ENCODE data around the gene CSNK2A1. TPM values are rescaled to one million over a fixed set of nuclear protein-coding genes. Genes with fewer than 3 reads are reported as not detected.

CSNK2A1 gene
- total RNA-seq, 1 donor from 2014 or later: 128 TPM

DNA sequence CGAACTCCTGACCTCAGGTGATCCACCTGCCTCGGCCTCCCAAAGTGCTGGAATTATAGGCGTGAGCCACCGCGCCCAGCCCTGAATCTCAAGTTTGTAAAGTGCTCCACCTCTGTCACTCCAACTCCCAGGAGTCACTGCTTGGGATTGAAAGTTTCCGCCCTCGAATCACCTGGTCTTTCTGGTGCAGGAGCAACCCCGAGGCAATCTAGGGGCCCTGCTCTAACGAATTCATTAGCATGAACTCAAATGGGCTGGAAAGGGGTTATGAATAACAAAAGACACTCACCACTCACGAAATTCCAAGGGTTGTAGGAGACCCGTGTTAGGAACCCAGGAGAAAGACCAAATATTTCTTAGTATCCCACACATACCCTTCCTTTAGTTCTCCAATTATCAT lies 109.4 kb downstream of the CSNK2A1 start:
- intact Hi-C loops (cut with micrococcal nuclease): no loop called here

DNA sequence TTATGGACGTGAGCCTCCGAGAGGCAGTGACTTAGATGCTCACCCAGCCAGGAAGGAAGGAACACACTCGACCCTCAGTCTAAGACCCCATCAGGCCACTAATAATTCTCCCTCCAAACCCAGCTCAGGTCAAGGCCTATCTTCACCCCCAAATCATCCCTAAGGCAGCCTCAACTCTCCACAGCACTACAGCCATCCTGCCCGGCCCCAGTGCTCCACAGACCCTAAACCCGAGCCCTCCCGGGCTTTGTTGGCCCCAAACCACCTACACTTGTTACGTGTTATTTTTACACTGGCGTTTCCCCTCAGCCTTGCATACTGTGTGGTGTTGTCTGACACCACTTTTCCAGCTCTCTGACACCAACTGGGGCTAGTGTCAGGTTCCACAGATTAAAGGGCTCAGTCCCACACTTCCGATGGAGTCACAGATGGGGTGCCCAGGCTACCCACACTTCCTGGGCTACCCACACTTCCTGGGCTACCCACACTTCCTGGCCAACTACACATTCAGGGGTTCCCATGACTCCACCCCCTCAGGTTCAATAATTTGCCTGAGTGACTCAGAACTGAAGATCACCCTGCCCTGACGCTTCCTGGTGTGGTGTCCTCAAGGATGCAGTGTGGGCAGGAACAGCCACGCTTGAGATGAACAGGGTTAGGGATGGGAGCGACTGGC lies 110.2 kb downstream of the CSNK2A1 start:
- intact Hi-C loops (cut with micrococcal nuclease): loop anchor here (1.0 kb wide), 1 partner anchor 25 kb away; the partner anchor contains the start of gene RBCK1

DNA sequence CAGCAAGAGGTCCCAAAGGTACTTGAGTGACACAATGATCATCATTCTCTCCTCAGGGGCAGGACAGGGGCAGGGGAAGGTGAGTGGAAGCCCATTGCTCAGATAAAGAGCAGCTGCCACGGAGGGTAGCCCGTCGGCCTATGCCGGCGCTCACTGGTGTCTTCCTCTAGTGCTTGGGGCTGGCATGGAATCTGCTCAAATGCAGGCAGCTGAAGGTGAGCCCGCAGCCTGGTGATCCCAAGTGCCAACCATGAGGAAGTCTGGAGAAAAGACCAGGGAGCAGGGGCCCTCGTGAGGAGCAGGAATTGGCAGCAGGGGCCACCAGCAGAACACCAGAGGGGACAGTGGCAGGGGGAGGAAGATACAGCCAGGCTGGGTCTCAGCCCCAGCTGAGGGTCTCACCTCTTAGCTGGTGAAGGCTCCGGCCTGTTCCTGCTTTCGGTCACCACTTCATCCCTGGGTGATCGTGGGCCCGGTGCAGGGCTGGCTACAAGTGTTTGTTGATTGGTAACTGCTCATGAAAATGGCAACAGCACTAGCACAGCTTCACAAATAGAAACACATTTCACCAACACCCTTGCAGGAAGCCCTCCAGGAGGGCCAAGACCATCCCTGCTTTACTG lies 110.8 kb downstream of the CSNK2A1 start:
- intact Hi-C loops (cut with micrococcal nuclease): loop anchor here (1.0 kb wide), 1 partner anchor 24 kb away; the partner anchor contains the start of gene RBCK1

DNA sequence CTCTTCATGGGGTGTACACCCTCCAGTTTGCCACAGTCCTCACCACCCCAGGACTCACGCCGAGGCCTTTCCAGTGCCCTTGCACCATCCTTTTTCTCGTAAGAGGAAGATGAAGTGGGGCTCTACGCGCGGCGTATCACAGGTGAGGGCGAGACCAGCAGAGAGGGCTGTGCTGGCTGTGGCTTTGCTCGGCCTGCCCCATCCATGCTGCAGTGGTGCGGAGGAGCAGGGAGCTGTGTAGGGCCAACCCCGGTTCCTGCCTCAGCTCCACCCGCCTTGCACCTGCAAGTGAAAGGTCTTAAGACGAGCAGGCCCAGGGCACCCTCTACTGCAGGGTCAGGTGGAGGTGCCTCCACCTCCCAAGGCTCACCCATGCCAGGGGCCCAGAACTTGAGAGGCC lies 111.4 kb downstream of the CSNK2A1 start:
- intact Hi-C loops (cut with micrococcal nuclease): no loop called here

DNA sequence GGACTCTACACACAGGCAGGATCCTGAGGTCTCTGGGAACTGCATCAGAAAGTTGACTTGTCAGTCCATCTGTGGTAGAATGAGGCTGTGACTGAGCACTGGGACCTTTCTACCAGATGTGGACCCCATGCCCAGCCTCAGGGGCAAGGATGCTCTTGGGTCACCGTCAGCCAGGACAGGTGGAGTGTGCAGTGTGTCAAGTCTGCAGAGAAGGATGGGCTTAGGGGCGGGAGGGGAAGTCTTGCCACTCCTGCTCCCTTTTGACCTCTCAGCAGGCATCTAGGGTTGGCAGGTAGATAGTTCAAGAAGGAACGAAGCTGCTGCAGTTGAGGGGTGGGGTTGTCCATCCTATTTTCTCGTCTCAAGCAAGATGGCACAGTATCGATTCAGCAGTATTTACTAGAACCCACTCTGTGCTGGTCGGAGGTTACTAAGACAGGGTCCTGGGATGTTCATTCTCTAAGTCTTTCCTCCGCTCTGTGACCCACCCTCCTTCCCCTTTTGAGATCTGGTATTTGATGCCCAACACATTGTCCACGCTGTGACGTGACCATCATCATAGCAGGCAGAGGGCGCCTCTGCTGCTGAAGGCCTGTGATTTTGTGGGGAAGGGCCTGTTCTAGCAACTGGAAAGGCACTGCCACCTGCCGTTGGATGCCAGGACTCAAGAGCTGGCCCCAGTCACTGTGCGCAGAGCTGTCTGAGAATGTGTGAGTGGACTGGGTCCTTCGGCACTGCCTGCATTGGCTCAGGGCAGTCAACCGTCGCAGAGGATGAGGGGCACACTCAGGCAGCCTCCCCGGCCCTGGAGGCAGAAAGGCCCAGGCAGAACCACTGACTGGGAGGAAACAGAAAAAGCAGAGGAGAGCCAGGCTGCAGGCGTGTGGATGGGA lies 112.3 kb downstream of the CSNK2A1 start:
- intact Hi-C loops (cut with micrococcal nuclease): loop anchor here (1.0 kb wide), 1 partner anchor 77 kb away; no protein-coding TSS in a partner anchor

DNA sequence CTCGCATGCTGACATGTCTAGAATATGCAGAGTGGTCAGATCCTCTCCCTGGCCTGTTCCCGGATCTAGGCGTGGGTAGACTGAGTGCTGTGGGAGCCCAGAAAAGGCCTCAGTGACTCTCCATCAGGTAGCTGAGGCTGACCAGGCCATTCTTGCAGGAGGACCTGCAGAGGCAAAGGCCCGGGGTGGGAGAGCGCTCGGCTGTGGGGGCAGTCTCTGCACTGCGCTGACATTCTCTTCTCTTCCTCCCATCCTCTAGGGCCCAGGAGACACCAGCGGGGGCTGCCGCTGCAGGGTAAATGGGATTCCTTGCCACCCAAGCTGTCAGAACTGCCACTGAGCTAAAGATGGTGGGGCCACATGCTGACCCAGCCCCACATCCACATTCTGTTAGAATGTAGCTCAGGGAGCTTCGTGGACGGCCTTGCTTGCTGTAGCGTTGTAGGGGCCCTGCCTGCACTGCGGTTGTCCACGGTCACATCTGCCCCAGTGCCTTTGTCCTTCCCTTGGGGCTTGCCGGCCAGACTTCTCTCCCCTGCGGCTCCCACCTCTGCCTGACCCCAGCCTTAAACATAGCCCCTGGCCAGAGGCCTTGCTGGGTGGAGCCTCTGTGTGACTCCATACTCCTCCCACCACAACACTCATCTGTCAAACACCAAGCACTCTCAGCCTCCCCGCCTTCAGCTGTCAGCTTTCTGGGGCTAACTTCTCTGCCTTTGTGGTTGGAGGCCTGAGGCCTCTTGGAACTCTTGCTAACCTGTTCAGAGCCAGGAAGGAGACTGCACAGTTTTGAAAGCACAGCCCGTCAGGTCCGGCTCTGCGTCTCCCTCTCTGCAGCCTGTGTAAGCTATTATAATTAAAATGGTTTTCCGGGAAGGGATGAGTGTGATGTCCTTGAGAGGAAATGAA lies 113.2 kb downstream of the CSNK2A1 start:
- intact Hi-C loops (cut with micrococcal nuclease): no loop called here

DNA sequence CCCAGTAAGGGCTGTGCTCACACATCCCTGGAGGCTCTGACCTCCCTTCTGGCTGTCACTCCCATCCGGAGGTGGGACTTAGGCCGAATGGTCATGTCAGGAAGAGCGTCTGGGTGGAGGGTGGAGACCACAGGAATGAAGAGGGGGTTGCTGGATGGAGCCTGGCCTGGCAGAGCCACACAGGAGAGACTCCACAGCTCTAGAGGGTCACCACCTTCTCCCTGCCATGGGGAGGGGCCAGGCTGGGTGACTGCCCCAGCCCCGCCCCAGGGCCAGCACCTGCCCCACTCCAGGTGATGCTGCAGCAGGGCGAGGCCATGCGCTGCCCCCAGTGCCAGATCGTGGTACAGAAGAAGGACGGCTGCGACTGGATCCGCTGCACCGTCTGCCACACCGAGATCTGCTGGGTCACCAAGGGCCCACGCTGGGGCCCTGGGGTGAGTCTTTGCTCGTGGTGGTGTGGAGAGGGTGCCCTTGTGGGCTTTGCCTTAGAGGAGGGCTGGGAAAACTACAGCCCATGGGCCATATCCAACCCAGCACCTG lies 114.9 kb downstream of the CSNK2A1 start:
- intact Hi-C loops (cut with micrococcal nuclease): no loop called here

DNA sequence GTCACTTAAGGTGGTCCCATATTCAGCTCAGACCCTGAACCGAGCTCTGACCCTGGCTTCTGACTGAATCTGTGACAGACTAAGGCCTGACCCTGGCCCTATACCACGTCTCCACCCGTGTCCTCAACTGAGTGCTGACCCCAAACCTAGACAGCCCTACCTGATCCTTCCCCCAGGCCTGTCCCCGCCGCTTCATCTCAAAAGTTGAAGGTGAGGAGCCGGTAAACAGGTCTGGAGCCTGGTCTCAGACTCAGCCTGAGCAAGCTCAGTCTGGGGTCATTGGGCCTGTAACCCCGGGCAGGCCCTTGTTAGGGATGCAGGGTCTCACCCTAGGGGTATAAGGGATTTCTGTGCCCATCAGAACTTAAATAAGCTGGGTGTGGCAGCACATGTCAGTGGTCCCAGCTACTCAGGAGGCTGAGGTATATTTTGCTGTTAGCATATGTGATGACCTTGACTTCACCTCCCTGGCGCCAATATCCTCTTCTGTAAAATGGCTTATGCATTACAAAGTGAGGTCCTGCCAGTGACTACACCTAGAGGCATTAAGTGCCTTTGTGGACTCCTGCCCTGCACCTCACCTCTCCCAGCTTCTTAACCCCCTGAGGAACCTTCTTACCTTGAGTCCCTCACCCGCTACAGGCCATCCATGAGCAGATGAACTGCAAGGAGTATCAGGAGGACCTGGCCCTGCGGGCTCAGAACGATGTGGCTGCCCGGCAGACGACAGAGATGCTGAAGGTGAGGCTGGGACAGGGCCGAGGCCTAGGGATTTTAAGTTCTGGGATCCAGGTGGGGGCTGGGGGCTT lies 115.5 kb downstream of the CSNK2A1 start:
- intact Hi-C loops (cut with micrococcal nuclease): no loop called here

DNA sequence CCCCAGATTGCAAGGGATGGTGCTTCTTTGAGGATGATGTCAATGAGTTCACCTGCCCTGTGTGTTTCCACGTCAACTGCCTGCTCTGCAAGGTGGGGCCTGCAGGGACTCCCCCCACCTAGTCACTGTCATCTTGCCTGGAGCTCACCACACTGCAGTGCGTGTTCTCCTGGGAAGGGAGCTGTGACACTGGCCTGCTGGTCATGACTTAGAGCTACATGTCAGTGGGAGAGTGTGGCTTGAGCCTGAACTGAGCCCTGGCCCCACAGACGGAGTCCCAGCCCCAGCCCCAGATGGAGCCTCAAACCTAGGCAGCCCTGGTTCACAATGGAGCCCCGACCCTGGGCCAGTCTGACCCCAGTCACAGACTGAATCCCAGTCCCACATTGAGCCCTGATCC lies 116.2 kb downstream of the CSNK2A1 start:
- intact Hi-C loops (cut with micrococcal nuclease): no loop called here

DNA sequence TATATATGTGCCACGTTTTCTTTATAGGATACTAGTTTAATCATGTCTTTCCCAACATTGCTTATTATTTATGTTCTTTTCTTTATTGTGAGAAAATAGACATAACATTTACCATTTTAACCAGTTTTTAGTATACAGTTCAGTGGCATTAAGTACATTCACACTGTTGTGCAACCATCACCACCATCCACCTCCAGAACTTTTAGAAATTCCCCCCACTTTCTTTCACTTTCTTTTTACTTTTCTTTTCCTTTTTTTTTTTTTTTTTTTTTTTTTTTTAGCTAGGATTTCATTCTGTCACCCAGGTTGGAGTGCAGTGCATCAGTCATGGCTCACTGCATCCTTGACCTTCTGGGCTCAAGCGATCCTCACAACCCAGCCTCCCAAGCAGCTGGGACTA lies 117.0 kb downstream of the CSNK2A1 start:
- intact Hi-C loops (cut with micrococcal nuclease): no loop called here

Other genes with a start within 250 kb of the CSNK2A1 start
- 25.8 and 26.6 TPM in 2 replicates for gene ZCCHC3, start 246.2 kb downstream of the CSNK2A1 start, total RNA-seq
- gene SOX12, start 218.2 kb downstream of the CSNK2A1 start, total RNA-seq: 7.7 and 8.1 TPM in 2 replicates
- gene NRSN2, start 196.7 kb downstream of the CSNK2A1 start, total RNA-seq: 4.0 and 5.2 TPM in 2 replicates
- 26.4 and 28.4 TPM in 2 replicates for gene TRIB3, start 163.0 kb downstream of the CSNK2A1 start, total RNA-seq
- 116 and 118 TPM in 2 replicates for gene RBCK1, start 135.5 kb downstream of the CSNK2A1 start, total RNA-seq
- 32.2 and 32.5 TPM in 2 replicates for gene TBC1D20, start 81.3 kb downstream of the CSNK2A1 start, total RNA-seq
- not detected in 2 replicates for gene TCF15, start 66.5 kb upstream of the CSNK2A1 start, total RNA-seq
- gene SRXN1, start 109.4 kb upstream of the CSNK2A1 start, total RNA-seq: 14.1 and 14.3 TPM in 2 replicates
- gene SCRT2, start 132.0 kb upstream of the CSNK2A1 start, total RNA-seq: not detected in 2 replicates
- gene SLC52A3, start 224.7 kb upstream of the CSNK2A1 start, total RNA-seq: not detected in 2 replicates